NCI-H1417 treated with DMSO at 0.1 percent for 48 hours (cell line): ENCODE measurements around the gene FRMD4B.

ENCODE experiments used
- DNase-seq: peaks from one replicate; lab custom pipeline; 2025; lab: John Stamatoyannopoulos, UW

Gene FRMD4B

DNA sequence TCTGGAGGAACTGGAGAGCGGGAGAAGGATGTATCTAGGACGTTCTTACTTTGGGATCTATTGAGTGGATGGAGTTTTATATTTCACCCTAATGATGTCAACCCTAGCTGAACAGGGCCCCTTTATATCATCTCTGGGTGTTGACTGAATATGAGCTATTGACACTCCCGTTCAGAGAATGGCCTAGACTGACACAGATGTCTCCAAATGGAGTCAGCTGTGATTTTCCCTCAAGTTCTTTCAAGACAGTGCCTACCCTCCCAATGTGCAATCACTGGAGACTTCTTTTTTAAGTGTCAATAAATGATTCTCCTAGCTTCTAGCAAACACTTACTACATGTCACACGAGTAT lies 63.8 kb downstream of the FRMD4B start:
- DNase-seq, result no peak

GRCh38 chr3:69321301-69322157 lies 64.4 kb downstream of the FRMD4B start:
- no peak for DNase-seq

DNA sequence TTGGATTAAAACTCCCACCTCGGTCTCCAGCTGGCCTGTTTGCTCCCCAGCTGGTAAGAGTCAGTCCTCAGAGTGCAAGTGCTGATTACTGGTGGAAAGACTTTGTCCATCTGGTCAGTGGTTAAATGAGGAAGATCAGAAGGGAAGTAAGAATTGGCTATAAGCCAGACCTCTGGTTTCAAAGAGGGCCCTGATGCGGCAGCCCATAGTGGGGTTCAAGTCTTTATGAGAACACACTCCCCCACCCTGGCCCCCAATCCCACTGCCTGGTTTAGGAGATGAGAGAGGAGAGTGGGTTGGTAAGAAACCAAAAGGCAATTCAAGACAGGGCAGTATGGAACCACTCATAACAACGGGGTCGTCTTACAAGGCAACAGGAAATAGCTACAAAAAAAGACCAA lies 65.0 kb downstream of the FRMD4B start:
- DNase-seq, result no peak

GRCh38 chr3:69319652-69320051 lies 66.2 kb downstream of the FRMD4B start:
- no peak for DNase-seq

DNA sequence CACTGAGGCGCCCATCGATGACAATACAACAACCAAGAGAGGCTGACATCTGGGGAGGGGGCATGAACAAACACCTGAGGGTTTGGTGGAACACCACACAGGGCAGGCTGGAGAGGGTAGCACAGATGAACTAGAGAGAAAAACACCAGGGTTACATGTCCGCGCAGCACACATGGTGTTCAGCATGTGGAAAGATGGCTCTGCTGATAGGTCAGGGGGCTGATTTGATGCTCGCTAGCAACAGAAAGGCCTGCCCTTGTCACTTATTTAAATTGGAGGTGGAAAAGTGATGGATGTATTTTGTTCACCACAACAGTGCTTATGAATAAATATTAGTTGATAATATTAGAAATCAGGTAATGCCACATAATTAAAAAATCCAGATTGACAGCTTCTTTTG lies 67.5 kb downstream of the FRMD4B start:
- DNase-seq, result no peak

DNA sequence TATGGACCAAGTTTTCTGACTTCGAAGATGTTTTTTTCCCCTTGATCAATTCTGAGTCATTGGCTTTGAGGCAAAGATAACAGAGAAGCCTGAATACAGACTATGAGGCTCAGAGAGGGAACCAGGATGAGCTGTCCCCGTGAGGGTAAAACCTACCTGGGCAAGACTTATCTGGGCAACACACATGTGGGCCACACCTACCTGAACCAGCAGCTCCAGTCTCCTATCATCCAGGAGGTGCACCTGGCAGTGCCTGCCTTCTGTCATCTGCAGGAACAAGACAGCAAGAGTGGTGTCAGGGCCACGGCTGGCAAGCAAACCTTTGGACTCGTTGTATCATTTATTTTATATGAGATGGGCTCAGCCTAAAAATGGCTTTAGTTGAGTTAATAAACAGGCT lies 72.6 kb downstream of the FRMD4B start:
- no peak for DNase-seq

- DNase-seq, result no peak
Measured at GRCh38 chr3:69309814-69310213, 76.1 kb downstream of the FRMD4B start.

GRCh38 chr3:69306239-69307185 lies 79.4 kb downstream of the FRMD4B start:
- no peak for DNase-seq

DNA sequence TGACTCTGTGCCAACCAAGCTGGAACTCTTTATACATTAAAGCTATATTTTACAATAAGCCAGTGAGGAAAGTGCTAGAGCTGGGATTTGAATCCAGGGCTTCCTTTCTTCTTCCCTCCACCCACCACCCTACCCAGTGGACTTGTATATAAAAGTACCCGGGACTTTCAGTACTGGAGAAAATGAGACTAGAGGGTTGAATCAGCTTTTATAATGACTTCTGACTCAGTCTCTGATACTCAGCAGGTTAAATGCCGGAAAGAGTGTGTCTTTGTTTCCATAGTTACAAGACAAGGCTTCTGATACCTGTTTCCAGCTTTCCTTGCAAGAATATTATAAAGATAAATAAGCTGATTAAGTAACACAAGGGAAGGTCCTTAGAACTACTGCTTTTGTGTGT lies 80.9 kb downstream of the FRMD4B start:
- no peak for DNase-seq

GRCh38 chr3:69304396-69304795 lies 81.5 kb downstream of the FRMD4B start:
- no peak for DNase-seq

DNA sequence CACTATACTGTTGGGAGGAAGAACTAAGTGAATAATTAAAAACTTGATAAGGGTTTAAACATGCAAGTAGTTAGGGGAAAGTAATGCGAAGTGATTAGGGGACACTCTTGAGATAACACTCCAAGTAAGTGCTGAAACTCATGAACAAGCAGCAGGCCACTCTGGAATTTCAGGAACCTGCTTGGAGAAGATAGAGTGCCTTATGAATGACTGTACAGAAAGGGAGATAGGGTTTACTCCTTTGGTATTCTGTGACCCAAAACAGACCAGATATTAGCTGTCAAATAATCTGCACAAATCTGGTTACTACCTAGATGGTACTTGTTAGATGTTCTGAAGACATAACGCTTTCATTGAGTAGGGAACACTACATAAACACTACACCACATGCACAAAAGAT lies 85.6 kb downstream of the FRMD4B start:
- no peak for DNase-seq

GRCh38 chr3:69299344-69299743 lies 86.5 kb downstream of the FRMD4B start:
- DNase-seq, result no peak

DNA sequence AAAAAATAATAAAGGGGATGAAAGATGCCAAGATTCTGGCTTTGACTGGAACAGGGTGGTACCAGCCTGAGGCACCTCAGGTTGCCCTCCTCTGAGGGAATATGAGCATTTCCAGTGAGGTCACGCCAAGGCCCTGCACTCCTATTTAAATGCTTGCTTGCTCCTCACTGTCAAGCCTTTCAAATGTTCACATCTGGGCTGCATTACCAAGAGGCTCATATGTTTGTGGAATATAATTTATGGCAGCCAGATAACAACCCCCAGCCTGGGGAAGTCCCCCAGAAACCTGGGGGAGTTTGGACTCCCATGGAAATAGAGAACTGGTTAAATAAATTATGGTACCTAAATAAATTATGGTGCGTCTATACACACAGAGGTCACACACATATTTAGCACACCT lies 88.4 kb downstream of the FRMD4B start:
- no peak for DNase-seq

GRCh38 chr3:69296995-69297394 lies 88.9 kb downstream of the FRMD4B start:
- no peak for DNase-seq

GRCh38 chr3:69294014-69294766 lies 91.7 kb downstream of the FRMD4B start:
- DNase-seq, result no peak

- no peak for DNase-seq
Measured at GRCh38 chr3:69292959-69293574, 92.8 kb downstream of the FRMD4B start.

DNA sequence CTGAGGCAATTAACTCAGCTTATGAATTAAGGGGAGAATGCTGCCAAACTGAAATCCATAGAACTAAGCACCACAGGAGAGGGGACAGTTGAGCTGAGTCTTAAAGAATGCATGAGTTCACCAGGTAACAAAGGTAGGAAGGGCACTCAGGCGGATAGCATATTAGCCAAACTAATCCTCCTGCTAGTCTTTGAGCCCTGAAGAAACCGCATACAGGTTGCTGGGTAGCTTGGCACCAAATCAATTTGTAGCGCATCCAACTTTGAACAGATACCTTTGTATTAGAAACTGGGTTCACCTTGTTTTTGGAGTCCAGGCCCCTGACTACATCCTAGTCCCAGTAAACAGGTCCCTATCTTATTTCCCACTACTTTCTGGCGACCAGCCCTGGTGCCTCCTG lies 93.7 kb downstream of the FRMD4B start:
- DNase-seq, result no peak

DNA sequence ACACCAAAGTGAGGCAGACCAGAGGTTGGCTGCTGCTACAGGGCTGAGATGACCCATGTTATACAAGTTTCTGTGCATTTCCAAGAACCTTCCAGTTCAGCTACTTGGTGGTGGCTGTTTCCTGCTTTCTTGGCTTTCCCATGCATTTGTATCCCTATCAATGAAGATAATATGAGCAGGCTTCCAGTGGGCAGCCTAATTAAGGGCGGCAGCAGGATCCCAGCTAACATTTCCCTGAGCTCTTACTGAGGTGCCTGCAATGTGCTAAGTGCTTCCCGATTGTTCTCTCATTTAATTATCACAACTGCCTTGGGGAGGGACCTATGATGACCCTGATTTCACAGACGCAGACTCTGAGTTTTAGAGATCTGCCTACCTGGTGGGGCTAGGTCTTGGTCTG lies 95.5 kb downstream of the FRMD4B start:
- DNase-seq, result no peak

- no peak for DNase-seq
Measured at GRCh38 chr3:69290006-69290405, 95.9 kb downstream of the FRMD4B start.

DNA sequence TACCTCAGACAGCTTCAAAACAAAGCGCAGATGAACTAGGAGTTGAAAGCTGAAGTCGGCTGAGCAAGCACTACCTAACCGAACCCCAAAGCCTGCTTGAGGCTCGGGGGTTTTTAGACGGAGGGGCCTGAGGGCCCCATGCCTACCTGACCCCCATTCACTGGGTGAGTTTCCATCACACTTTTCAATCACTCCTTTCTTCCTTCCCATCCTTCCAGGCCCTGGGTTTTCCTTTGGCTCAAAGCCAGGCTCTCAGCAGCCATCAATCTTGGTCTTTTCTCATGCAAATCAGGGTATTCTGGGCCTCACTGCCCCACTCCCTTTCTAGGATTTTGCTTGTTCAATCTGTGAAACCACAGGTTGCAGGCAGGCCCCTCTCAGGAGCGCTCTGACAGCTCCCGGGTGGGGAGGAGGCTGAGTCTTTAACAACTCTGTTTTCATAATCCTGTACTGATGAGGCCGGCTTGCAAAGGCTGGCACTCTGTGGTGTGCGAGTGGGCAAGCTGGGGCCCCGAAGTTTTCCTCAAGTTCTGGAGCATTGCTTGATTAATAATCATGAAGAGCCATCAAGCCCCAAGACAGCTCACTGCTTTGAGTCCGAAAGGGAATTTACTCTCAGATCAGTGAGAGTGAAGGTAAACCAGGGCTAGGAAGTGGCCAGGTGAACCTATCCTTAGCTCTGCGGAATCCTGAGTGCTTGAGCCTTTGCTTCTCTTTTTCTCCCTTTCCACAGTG lies 97.6 kb downstream of the FRMD4B start:
- no peak for DNase-seq

GRCh38 chr3:69283913-69284611 lies 101.8 kb downstream of the FRMD4B start:
- no peak for DNase-seq
